ENCODE results near the gene PTPRN2.
"Not testable (repeated sequence)": the region's sequence is repeated elsewhere in the genome, so short reads cannot be mapped to it uniquely, and the experiment has no call there.

The PTPRN2 gene

DNA sequence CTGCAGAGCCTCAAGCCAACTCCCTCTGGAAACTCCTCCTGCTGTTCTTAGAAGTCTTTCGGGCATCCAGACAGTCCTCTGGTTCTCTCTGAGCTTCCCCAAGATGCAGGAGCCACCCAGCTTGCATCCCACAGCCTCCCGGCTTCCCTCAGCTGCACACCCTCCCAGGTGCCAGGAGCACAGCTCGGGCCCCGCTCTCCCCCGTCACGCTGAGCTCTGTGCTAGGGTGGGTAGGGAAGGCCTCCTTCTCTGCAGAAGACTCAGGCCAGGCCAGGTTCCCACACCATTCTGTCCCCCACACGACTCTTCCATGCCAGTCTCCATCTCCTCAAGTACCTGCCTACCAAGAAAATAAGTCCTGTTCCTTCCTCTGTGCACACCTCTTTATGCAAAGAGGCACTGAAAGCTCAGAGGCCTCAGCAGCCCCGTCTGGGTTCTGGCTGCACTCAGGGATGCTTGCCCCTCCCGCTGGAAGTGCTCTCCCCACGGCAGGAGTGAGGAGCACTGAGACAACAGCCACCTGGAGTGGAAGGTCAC is 537.1 kb downstream of the PTPRN2 start:
- DNase-seq (ENCODE audit: low spot score) = no peak

DNA sequence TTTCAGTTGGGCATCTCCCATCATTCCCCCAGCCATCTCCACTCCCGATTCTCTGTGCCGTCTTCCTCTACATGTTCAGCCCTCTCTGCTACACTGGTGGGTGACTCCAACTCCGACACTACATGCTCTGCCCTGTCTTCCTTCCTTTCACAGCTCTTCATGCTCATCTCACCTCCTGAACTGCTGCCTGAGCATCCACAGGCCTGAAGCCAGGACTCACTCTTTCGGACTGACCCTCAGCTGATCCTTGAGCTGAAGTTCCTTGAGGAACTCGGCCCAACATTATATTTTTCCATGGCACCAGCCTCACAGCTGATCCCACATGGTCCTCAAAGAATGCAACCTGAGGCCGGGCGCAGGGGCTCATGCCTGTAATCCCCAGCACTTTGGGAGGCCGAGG is 538.4 kb downstream of the PTPRN2 start:
- no peak for DNase-seq (ENCODE audit: low spot score)

DNA sequence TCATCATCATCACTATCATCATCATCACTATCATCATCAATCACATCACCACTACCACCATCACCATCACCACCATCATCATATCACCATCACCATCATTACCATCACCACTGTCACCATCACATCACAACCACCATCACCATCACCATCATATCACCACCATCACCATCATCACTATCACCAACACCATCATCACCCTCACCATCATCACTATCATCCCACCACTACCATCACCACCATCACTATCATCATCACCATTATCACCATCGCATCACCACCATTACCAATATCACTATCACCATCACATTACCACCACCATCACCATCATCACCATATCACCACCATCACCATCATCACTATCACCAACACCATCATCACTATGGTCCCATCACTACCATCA is 539.1 kb downstream of the PTPRN2 start:
- DNase-seq (ENCODE audit: low spot score) = no peak

DNA sequence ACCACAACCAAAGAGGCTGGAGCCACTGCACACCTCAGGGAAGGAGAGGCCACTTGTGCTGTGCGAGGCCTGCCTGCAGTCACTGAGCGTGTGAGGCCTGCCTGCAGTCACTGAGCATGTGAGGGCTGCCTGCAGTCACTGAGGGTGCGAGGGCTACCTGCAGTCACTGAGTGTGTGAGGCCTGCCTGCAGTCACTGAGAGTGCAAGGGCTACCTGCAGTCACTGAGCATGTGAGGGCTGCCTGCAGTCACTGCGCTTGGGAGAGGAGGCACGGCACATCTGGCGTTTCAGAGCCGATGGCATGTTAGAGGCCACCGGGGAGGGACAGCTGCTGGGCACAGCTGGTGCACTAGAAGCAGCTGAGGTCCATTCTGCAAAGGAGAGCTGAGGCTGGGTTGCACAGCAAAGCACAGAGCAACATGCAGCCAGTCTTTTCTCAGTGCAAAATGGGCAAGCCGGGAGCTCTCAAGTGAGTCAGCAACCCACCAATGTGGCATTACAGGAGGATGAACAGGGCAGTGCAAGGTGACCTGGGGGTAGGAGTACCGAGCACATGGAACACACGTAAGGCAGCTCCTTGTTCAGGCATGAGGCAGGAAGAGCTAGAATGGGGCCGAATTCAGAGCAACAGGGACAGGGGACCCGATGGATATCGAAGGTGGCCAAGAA is 540.1 kb downstream of the PTPRN2 start:
- no peak for DNase-seq (ENCODE audit: low spot score)

DNA sequence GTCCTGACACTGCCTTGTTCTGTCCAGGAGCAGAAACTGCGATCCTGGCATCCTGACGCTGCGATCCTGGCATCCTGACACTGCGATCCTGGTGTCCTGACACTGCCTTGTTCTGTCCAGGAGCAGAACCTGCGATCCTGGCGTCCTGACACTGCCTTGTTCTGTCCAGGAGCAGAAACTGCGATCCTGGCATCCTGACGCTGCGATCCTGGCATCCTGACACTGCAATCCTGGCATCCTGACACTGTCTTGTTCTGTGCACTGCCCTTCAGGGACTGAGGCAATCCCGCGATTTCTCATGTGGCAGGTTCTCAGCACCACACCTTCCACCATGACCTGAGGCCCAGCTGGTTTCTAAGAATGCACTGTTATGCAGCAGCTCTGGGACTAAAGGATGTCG is 541.4 kb downstream of the PTPRN2 start:
- DNase-seq (ENCODE audit: low spot score) = not testable (repeated sequence)

DNA sequence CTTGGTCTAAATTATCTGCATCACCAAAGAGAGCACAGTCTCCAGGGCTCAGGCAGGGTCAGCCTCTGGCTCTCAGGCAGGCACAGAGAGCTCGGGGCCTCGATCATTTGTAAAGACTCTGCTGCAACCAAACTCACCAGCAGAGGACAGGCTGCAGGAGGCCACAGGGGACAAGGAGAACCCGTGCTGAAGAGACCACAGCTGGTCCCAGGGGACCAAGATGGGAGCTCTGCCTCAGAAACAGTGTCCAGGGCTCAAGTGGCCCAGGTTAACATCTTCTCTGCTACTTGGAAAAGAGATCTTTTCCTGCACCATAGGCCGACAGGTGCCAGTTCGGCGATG is 543.2 kb downstream of the PTPRN2 start:
- no peak for DNase-seq (ENCODE audit: low spot score)

DNA sequence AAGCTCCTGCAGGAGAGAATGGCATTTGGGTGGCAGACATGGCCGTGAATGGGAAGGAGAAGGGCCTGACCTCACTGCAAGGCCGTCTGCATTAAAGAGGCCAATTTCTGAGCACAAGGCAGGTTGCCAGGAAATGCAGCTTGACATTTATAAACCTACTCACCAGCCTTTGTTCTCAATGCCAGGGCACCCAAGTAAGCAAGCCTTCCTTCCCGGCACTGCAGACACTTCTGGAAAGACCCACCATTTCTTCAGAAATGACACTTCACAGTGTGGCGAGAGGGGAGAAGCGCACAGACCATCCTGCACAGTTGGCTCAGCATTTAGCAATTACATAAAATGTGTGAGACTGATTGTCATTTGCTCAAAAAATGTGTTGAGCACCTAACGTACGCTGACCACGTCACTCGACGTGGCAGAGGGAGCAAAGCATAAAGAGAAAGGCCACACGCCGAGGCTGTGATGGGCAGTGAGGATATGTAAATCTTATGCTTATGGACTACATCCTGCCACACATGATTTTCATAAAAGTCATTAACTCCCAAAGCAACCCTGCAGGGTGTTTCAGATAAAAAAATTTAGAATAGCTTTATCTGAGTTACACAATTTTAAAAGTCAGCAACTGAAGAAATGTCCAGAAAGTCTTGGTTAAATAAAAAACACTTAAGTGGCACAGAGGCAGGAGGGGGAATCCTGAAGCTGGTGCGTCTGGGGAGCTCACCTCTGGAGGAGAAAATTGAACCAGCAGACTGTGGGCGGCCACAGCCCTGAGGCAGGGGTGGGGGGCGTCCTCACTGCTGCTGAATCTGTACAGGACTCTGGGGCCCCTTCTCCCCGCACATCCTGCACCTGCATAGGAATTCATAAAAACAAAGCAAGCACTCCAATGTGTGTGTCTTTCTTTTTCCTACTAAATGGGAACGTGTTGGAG is 543.8 kb downstream of the PTPRN2 start:
- DNase-seq (ENCODE audit: low spot score) = no peak

DNA sequence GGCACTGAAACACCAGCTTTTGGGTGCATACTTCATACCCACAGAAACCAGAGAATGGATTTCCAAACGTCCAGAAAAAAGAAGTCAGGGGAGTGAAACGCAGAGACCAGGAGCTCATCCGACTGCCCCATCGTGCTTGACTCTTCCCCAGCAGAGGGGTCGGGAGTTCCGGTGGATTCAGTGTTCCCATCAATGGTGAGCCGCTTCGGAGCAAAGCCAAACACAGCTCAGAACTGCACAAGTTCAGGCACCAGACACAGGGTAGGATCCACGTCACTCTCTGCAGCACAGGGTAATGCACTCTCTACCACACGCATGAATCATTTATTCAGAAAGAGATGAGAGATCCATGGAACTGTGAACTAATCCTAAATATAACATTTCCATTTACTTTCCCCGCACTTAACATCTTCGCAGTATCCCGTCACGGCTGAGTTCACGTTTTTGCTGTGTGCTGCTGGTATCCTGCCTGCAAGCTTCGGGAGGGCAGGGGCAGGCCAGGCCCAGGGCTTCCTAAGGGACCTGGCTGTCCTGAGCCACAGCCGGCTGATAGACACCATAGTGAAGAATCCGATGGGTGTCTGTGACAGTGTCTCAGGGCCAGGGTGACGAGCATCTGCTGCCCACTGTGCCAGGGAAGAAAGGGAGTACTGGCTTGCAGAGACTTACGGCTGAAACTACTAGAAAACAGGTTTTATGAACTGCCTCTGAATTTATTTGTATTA is 545.3 kb downstream of the PTPRN2 start:
- DNase-seq (ENCODE audit: low spot score) = no peak

DNA sequence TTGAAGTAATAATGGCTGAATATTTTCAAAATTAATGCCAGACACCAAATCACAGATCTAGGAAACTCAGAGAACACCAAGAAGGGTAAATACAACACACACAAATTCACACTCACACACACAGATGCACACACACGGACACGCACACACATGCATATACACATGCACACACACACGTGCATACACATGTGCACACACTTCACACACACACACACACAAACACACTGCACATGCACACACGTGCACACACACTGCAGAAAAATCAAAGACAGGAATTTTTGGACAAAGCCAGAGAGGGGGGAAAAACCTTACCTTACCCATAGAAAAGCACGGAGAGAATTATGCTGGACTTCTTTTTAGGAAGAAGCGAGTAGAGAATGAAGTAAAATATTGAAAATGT is 547.4 kb downstream of the PTPRN2 start:
- no peak for DNase-seq (ENCODE audit: low spot score)

DNA sequence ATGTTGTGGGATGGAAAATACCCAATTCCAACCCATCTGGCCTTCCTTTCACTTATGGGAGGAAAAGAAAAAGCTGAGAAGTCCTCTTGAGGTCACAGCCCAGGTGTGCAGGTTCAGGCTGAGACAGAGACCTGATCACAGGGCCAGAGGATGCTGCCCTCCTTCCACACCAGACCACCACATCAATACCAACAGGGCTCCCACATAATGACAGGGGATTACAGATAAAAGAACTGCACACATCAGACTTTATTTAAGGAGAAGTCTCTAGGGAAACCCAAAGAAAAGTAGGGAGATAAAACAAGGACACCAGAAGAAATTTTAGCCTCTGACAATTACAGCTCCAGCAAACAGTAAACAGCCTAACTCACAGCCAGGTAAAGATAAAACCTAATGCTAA is 548.4 kb downstream of the PTPRN2 start:
- DNase-seq (ENCODE audit: low spot score) = no peak

DNA sequence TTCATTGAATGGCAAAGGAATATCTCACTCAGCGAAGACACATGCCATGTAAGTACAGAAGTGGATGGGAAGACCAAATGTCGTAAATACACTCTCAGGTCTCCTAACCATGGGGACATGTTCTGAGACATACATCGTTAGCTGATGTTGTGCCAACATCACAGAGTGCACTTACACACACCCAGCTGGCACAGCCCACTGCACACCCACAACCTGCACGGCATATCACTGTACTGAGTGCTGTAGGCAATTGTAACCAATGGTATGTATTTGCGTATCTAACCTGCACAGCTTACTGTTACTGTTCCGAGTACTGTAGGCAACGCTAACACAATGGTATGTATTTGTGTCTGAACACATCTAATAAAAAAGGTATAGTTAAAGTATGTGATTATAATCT is 550.4 kb downstream of the PTPRN2 start:
- DNase-seq (ENCODE audit: low spot score) = no peak

DNA sequence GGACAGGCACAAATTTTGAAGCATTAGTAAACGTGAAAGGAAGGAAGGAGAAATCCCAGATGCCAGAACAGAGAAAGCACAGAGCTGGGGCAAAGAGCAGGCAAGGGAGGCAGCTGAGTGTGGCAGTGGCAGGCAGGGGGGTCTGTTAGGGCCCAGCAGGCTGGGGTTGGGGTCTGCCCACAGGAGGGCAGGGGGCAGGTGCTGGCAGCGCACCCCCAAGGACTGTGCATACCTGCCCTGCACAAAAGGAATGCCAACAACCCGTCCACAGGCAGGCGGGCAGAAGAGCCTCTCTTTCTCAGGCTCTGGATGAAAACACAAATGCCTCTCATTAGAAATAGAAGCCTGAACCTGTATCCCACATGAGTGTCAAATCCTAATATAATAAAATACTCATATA is 552.3 kb downstream of the PTPRN2 start:
- no peak for DNase-seq (ENCODE audit: low spot score)

DNA sequence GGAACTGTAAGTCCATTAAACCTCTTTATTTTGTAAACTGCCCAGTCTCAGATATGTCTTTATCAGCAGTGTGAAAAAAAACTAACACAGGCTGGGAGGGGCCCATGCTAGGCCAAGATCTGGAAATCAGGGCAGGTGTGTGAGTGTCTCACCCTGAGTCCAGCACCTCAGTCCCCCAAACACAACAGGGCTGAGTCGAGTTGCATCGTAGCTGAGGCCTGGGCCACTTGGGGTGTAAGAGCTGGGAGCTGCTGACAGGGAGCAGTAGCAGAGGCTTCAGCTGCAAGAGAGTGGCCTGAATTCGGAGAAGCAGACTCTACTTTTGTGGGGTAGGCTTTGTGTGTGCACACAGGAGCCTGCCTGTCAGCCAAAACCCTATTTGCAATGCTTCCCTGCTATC is 553.1 kb downstream of the PTPRN2 start:
- no peak for DNase-seq (ENCODE audit: low spot score)

DNA sequence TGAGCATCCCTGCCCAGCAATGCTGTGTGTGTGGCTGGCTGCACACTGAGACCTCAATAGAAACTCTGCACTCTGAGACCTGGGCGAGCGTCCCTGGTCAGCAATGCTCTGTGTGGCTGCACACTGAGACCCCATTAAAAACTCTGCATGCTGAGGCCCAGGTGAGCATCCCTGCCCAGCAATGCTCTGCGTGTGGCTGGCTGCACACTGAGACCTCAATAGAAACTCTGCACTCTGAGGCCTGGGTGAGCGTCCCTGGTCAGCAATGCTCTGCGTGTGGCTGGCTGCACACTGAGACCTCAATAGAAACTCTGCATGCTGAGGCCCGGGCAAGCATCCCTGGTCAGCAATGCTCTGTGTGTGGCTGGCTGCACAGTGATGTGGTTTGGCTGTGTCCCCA is 553.7 kb downstream of the PTPRN2 start:
- not testable (repeated sequence) for DNase-seq (ENCODE audit: low spot score)

DNA sequence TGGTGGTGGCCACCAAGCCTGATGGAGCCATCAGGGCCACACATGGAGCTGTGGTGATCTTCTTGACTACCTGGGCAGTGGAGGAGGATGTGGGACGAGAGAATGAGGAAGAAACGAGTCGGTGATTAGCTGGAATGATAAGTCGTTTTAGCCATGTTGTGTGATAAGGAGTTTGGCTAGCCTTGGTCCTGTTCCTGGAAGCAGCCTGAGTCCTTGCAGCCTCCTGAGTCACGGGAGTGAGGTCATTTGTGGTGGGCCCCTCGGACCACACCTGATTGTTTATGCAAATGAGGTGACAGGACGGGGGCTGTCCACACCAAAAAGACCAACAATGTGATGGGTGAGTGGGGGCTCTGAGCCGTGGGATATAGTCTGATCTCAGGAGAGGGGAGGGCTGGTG is 554.4 kb downstream of the PTPRN2 start:
- DNase-seq (ENCODE audit: low spot score) = no peak

DNA sequence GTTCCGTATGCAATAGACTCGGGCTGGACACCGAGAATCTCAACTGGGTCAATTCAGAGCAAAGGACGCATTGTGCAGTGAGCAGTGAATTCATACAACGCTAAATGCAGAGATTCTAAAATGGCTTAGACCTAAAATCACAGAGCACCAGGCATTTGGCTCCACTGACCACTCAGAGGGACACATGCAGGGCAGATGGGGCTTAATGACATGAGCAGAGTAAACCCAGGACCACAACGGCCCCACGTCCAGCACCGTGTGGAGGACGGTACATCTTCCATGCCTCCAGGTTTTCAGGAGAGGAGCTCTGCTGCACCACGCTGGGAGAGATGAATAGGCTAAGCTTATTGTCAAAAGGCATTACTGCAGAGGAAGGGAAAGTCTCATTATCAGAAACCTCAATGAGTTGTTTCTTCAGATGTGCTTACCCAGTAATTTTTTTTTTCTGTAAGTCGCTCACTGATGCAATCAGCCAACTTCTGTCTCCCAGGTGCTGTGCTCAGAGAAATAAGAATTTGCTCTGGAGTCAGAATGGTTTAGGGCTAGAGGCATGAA is 555.0 kb downstream of the PTPRN2 start:
- DNase-seq (ENCODE audit: low spot score) = no peak

DNA sequence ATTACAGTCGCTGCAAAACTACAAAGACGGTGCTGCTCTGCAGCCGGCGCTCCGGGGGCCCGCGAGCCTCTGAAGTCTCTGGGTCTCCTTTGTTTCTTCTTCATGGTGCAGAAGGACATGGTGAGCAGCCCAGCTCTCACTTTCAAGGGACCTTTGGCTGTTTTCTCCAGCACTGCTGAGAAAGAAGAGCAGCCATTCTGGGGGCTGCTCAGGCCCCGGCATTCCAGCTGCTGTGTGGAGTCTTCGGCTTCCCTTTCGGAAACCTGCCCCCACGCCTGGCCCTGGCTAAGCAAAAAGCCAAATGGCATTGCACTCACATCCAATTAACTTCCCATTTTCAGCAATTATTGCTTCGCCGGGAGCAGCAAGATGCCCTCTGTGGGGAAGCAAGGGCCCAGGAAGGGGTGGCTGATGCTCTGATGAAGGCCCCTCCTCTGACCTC is 555.7 kb downstream of the PTPRN2 start:
- no peak for DNase-seq (ENCODE audit: low spot score)

DNA sequence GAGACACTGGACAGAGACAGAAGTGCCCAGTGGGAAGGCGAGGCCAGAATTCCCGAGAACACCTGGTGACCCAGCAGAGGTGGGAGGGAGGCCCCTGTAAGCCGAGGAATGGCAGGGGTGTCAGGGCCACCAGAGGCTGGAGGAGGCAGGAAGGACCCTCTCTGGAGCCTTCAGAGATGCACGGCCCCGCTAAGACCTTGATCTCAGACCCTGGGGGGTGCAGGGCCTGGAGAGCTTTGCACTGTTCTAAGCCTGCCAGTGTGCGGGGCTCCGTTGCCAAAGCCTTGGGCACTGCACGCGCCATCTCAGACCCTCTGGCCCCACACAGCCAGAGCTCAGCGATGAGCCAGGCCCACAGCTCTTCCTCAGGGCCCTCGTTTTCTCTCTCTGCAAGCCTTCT is 557.1 kb downstream of the PTPRN2 start:
- DNase-seq (ENCODE audit: low spot score) = no peak

DNA sequence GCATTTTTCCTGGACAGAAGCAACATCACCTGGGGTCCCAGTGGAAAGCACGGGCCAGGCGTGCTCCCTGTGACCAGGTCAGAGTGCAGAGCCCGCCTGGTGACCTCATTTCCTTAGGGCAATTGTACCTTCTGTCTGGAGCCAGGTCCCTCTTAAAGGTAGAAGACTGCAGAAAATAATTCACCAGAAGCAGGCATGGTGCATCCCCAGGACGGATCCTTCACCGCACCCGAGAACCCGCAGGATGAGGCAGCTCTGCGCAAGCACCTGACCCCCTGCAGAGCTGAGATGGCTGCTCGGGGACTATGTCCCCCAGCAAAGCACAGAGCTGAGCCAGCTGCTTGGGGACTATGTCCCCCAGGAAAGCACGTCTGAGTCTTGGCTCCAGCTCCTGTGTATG is 557.6 kb downstream of the PTPRN2 start:
- no peak for DNase-seq (ENCODE audit: low spot score)

DNA sequence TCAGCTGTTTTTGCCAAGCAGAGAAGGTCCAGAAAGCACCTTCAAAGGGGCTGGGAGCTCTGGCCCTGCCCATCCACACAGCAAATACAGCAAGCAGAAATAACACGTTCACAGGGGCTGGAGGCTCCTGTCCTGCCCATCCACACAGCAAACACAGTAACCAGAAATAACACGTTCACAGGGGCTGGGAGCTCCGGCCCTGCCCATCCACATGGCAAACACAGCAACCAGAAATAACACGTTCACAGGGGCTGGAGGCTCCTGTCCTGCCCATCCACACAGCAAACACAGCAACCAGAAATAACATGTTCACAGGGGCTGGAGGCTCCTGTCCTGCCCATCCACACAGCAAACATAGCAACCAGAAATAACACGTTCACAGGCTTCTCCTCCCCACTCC is 558.1 kb downstream of the PTPRN2 start:
- DNase-seq (ENCODE audit: low spot score) = no peak

DNA sequence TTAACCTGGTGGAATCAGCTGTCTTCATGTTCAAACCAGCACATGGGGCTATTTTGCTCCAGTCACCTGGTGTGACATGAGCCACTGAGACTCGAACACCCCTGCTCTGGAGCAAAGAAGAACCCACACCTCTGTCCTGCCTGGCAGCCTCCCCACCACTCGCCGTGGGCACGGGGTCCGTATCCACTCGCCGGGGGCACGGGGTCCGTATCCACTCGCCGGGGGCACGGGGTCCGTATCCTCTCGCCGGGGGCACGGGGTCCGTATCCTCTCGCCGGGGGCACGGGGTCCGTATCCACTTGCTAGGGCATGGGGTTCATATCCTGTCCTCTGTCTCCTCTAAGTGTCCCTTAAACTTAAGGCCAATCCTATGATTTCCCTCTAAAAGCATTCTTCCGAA is 558.7 kb downstream of the PTPRN2 start:
- DNase-seq (ENCODE audit: low spot score) = no peak

DNA sequence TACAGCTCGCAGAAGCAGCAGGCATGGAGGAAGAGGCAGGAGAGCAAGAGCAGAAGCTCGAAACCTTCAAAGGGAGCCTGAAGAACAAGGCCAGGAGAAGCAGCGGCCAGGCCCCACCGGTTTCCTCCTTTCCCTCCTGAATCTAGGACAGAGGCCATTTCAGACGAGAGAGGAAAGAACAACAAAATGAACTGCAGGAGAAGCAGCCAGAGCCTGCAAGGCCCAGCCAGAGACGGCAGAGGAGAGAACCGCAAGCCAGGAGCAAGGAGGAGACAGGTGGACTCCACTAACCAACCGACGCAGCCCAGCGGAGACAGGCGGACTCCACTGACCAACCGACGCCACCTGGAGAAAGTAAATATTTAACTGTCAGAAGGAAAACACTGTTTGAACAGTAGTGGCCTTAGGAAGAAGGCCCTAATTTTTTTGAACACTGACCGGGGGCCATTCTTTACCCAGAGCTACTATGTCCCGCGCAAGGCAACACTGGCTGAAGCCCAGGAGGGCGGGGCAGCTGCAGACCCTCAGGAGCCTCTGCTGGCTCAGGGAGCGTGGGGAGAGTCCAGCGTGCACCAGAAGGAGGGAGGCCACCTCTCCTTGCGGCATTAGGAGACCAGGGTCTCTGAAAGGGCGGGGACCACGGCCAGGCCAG is 559.2 kb downstream of the PTPRN2 start:
- no peak for DNase-seq (ENCODE audit: low spot score)
